ENCODE measurements around the gene GPR42. TPM values are rescaled to one million over a fixed set of nuclear protein-coding genes. Genes with fewer than 3 reads are reported as not detected.

GPR42 gene
- total and polyA plus RNA-seq, 4 experiments from 2014 or later, result not detected

Small RNA genes lying within 50 kb of the gene (microRNA-seq; reads per million reads assigned to microRNA genes)
- gene MIR5196 (ENCODE audit: borderline microRNAs expressed, borderline number of aligned reads, borderline replicate concordance), result not detected

Other genes starting within 250 kb of the GPR42 start
- under 1 TPM; 0.72 to 0.81 TPM for gene LGI4, start 236.0 kb upstream of the GPR42 start, total RNA-seq
- not detected for gene LGI4, start 236.0 kb upstream of the GPR42 start, polyA plus RNA-seq
- gene FXYD1, start 232.2 kb upstream of the GPR42 start, total RNA-seq, result 1 to 10 TPM; 3.6 to 4.4 TPM
- 1 to 10 TPM in 1 of 2 donors, under 1 TPM in 1; 0.58 to 3.2 TPM for gene FXYD1, start 232.2 kb upstream of the GPR42 start, polyA plus RNA-seq
- gene FXYD7, start 227.8 kb upstream of the GPR42 start, total RNA-seq, result 10 to 100 TPM in 1 of 2 experiments, 1 to 10 TPM in 1; 9.6 to 10.1 TPM
- gene FXYD7, start 227.8 kb upstream of the GPR42 start, polyA plus RNA-seq, result 10 to 100 TPM in 1 of 2 donors, 1 to 10 TPM in 1; 5.5 to 11.1 TPM
- gene FXYD5, start 216.3 kb upstream of the GPR42 start, total RNA-seq, result 100 to 1,000 TPM; 473 to 484 TPM
- 100 to 1,000 TPM; 452 to 833 TPM for gene FXYD5, start 216.3 kb upstream of the GPR42 start, polyA plus RNA-seq
- gene FAM187B, start 142.3 kb upstream of the GPR42 start, total RNA-seq, result not detected
- not detected for gene FAM187B, start 142.3 kb upstream of the GPR42 start, polyA plus RNA-seq
- 10 to 100 TPM; 45.8 to 48.9 TPM for gene LSR, start 122.1 kb upstream of the GPR42 start, total RNA-seq
- gene LSR, start 122.1 kb upstream of the GPR42 start, polyA plus RNA-seq, result 10 to 100 TPM; 76.1 to 91.6 TPM
- gene USF2, start 102.1 kb upstream of the GPR42 start, total RNA-seq, result 100 to 1,000 TPM; 204 to 216 TPM
- 1 to 10 TPM; 2.2 to 9.4 TPM for gene USF2, start 102.1 kb upstream of the GPR42 start, polyA plus RNA-seq
- 1 to 10 TPM; 1.2 to 2.7 TPM for gene HAMP, start 88.5 kb upstream of the GPR42 start, total RNA-seq
- gene HAMP, start 88.5 kb upstream of the GPR42 start, polyA plus RNA-seq, result not detected
- gene MAG, start 78.9 kb upstream of the GPR42 start, total RNA-seq, result not detected
- gene MAG, start 78.9 kb upstream of the GPR42 start, polyA plus RNA-seq, result not detected
- gene CD22, start 41.9 kb upstream of the GPR42 start, total RNA-seq, result under 1 TPM; 0.30 to 0.32 TPM
- gene CD22, start 41.9 kb upstream of the GPR42 start, polyA plus RNA-seq, result 1 to 10 TPM in 1 of 2 donors, under 1 TPM in 1; 0.32 to 1.8 TPM
- not detected for gene FFAR1, start 23.2 kb upstream of the GPR42 start, total RNA-seq
- not detected for gene FFAR1, start 23.2 kb upstream of the GPR42 start, polyA plus RNA-seq
- gene FFAR3, start 12.6 kb upstream of the GPR42 start, total RNA-seq, result not detected
- not detected for gene FFAR3, start 12.6 kb upstream of the GPR42 start, polyA plus RNA-seq
- gene FFAR2, start 77.2 kb downstream of the GPR42 start, total RNA-seq, result under 1 TPM in 1 of 2 experiments, not detected in 1; 0.15 TPM
- not detected for gene FFAR2, start 77.2 kb downstream of the GPR42 start, polyA plus RNA-seq
- gene KRTDAP, start 119.4 kb downstream of the GPR42 start, total RNA-seq, result not detected
- gene KRTDAP, start 119.4 kb downstream of the GPR42 start, polyA plus RNA-seq, result not detected
- 1 to 10 TPM in 1 of 2 experiments, under 1 TPM in 1; 0.97 to 1.4 TPM for gene DMKN, start 142.6 kb downstream of the GPR42 start, total RNA-seq
- under 1 TPM in 1 of 2 donors, not detected in 1; 0.89 TPM for gene DMKN, start 142.6 kb downstream of the GPR42 start, polyA plus RNA-seq
- not detected for gene SBSN, start 157.2 kb downstream of the GPR42 start, total RNA-seq
- gene SBSN, start 157.2 kb downstream of the GPR42 start, polyA plus RNA-seq, result not detected
- not detected for gene GAPDHS, start 162.4 kb downstream of the GPR42 start, total RNA-seq
- gene GAPDHS, start 162.4 kb downstream of the GPR42 start, polyA plus RNA-seq, result not detected
- gene TMEM147, start 174.6 kb downstream of the GPR42 start, total RNA-seq, result 10 to 100 TPM; 41.3 to 41.9 TPM
- gene TMEM147, start 174.6 kb downstream of the GPR42 start, polyA plus RNA-seq, result 100 to 1,000 TPM; 160 to 189 TPM
- not detected for gene ATP4A, start 192.6 kb downstream of the GPR42 start, total RNA-seq
- not detected for gene ATP4A, start 192.6 kb downstream of the GPR42 start, polyA plus RNA-seq
- gene PMIS2, start 215.1 kb downstream of the GPR42 start, total RNA-seq, result not detected
- gene PMIS2, start 215.1 kb downstream of the GPR42 start, polyA plus RNA-seq, result not detected
- 10 to 100 TPM; 28.2 to 29.3 TPM for gene HAUS5, start 241.7 kb downstream of the GPR42 start, total RNA-seq
- gene HAUS5, start 241.7 kb downstream of the GPR42 start, polyA plus RNA-seq, result 1 to 10 TPM; 7.8 to 9.4 TPM